ENCODE data around the gene RPL36AL.

GRCh38 chr14:49615776-49616175, 4.7 kb downstream of the RPL36AL start:
- no peak for TF ChIP-seq CTCF (IDR thresholded peaks at IDR 0.05)
- TF ChIP-seq POLR2A (IDR thresholded peaks at IDR 0.05), result no peak
